HCT116 (cell line): Measurements from ENCODE around the gene NHLRC4. TPM values are rescaled to one million over a fixed set of nuclear protein-coding genes. Genes with fewer than 3 reads are reported as not detected.

ENCODE experiments used
- ATAC-seq: fragments of 200-7000 bp; cut with Tn5 transposase; 2 replicates; pipeline ENCODE4 v1.9.1; 2020; ENCODE audit warnings: mild to moderate bottlenecking, moderate library complexity
- BruUV-seq: library from RNA; stranded (reverse); fragments of 400-500 nt; replicated peaks from 2 replicates; lab custom pipeline; 2021; lab: Mats Ljungman, UMichigan
- CTCF ChIA-PET: fragments of 300-600 bp; sonication (Branson Sonifier 250); formaldehyde crosslinking; loops from one replicate; lab custom pipeline; 2021; ENCODE audit warnings: antibody characterized with exemption; lab: Charles Lee
- POLR2A ChIA-PET: fragments of 300-600, 350-600 bp; sonication (Branson Sonifier 250); formaldehyde crosslinking; loops from one replicate; lab custom pipeline; 2021; ENCODE audit warnings: antibody characterized with exemption; lab: Charles Lee
- RAD21 ChIA-PET, 2 experiments: fragments of 300-600 bp; sonication (Branson Sonifier 250); formaldehyde crosslinking; loops; one replicate each; lab custom pipeline; 2023; ENCODE audit warnings: low total read pairs in 2 of 2; ENCODE audit not compliant: uncharacterized antibody in 2 of 2, unreplicated experiment in 2 of 2, low non-redundant PET in 1 of 2; lab: Charles Lee
- DNase-seq: peaks from one replicate; pipeline ENCODE4 v3.0.0-alpha.2; 2010; ENCODE audit warnings: low read depth, low spot score
- H2AFZ ChIP-seq: fragments of 200-600 bp; shearing (Covaris generic), sonication (generic); 2 replicates; pipeline ENCODE4 v1.6.1; 2017; ENCODE audit warnings: low read depth, mixed run types, mixed read lengths, antibody characterized with exemption, low read length; ENCODE audit not compliant: poor library complexity, severe bottlenecking
- H3K27ac ChIP-seq: 2 replicates; pipeline ENCODE4 v1.5.1; 2012; ENCODE audit warnings: low read depth, low read length
- H3K27me3 ChIP-seq: fragments of 200-600 bp; sonication (generic); 2 replicates; pipeline ENCODE4 v1.6.1; 2016; ENCODE audit warnings: mixed run types, low read length, mixed read lengths; ENCODE audit not compliant: insufficient read depth
- H3K36me3 ChIP-seq, 2 experiments: fragments of 200-500 bp in 1 of 2; fragments of 200-600 bp in 1 of 2; sonication (Bioruptor generic) in 1 of 2; sonication (generic) in 1 of 2; 2 replicates each; pipeline versions ENCODE4 v1.5.1 to v1.6.1; 2014 to 2016; ENCODE audit warnings: low read length in 2 of 2, inconsistent platforms in 1 of 2, mixed read lengths in 1 of 2, mixed run types in 1 of 2; ENCODE audit not compliant: insufficient read depth in 2 of 2, control insufficient read depth in 1 of 2
- H3K4me1 ChIP-seq, 2 experiments: fragments of 200-600 bp in 1 of 2; sonication (generic) in 1 of 2; 2 replicates each; pipeline versions ENCODE4 v1.5.1 to v1.6.1; 2012 to 2017; ENCODE audit warnings: low read length in 2 of 2, inconsistent platforms in 1 of 2, mild to moderate bottlenecking in 1 of 2, mixed read lengths in 1 of 2, mixed run types in 1 of 2, moderate library complexity in 1 of 2; ENCODE audit not compliant: insufficient read depth in 2 of 2, control insufficient read depth in 1 of 2
- H3K4me2 ChIP-seq: fragments of 200-600 bp; sonication (generic); 2 replicates; pipeline ENCODE4 v1.6.1; 2017; ENCODE audit warnings: mixed run types, low read length, mixed read lengths
- H3K4me3 ChIP-seq, 2 experiments: fragments of 200-600 bp in 1 of 2; sonication (generic) in 1 of 2; replicated peaks in 1 of 2; 2 replicates each; pipeline ENCODE4 v1.5.1; 2011 to 2016; ENCODE audit warnings: low read length in 2 of 2, control low read depth in 1 of 2, low read depth in 1 of 2, mild to moderate bottlenecking in 1 of 2, mixed read lengths in 1 of 2, mixed run types in 1 of 2
- H3K79me2 ChIP-seq: fragments of 200-600 bp; sonication (generic); 2 replicates; pipeline ENCODE4 v1.6.1; 2017; ENCODE audit warnings: mild to moderate bottlenecking, mixed run types, low read length, moderate library complexity, mixed read lengths; ENCODE audit not compliant: insufficient read depth
- H3K9ac ChIP-seq: fragments of 200-600 bp; sonication (generic); 2 replicates; pipeline ENCODE4 v1.6.1; 2016; ENCODE audit warnings: low read length, mixed read lengths
- H3K9me2 ChIP-seq: fragments of 200-600 bp; sonication (generic), shearing (Covaris generic); 2 replicates; pipeline ENCODE4 v1.6.1; 2017; ENCODE audit warnings: mixed run types, mild to moderate bottlenecking, moderate library complexity; ENCODE audit not compliant: insufficient read depth
- H3K9me3 ChIP-seq, 2 experiments: fragments of 200-500 bp in 1 of 2; fragments of 200-600 bp in 1 of 2; sonication (Bioruptor generic) in 1 of 2; sonication (generic) in 1 of 2; 2 replicates each; pipeline ENCODE4 v1.6.1; 2014 to 2017; ENCODE audit warnings: low read length in 2 of 2, mixed read lengths in 2 of 2, inconsistent platforms in 1 of 2, low read depth in 1 of 2, mild to moderate bottlenecking in 1 of 2, mixed run types in 1 of 2, moderate library complexity in 1 of 2; ENCODE audit not compliant: control insufficient read depth in 1 of 2, insufficient read depth in 1 of 2
- H4K20me1 ChIP-seq: fragments of 200-600 bp; sonication (generic), shearing (Covaris generic); 2 replicates; pipeline ENCODE4 v1.6.1; 2017; ENCODE audit warnings: mixed run types, mild to moderate bottlenecking, moderate library complexity; ENCODE audit not compliant: insufficient read depth
- CBX3 ChIP-seq: IDR thresholded peaks from 2 replicates; pipeline ENCODE4 v1.6.1; 2012; ENCODE audit warnings: low read depth
- CEBPB ChIP-seq: IDR thresholded peaks from 2 replicates; pipeline ENCODE4 v1.6.1; 2012; ENCODE audit warnings: low read depth
- ELF1 ChIP-seq: IDR thresholded peaks from 2 replicates; pipeline ENCODE4 v1.6.1; 2012; ENCODE audit warnings: low read depth, borderline replicate concordance
- FOSL1 ChIP-seq: IDR thresholded peaks from 2 replicates; pipeline ENCODE4 v1.6.1; 2012; ENCODE audit warnings: low read depth
- JUND ChIP-seq: IDR thresholded peaks from 2 replicates; pipeline ENCODE4 v1.6.1; 2012
- POLR2A ChIP-seq: IDR thresholded peaks from 2 replicates; pipeline ENCODE4 v1.7.0; 2011; ENCODE audit warnings: borderline replicate concordance; ENCODE audit not compliant: insufficient read depth, insufficient read length; ENCODE audit errors: extremely low read depth
- RAD21 ChIP-seq: IDR thresholded peaks from 2 replicates; pipeline ENCODE4 v1.6.1; 2012; ENCODE audit warnings: low read depth, mild to moderate bottlenecking
- TCF7L2 ChIP-seq: IDR thresholded peaks from 2 replicates; pipeline ENCODE4 v1.7.0; 2011; ENCODE audit warnings: borderline replicate concordance, inconsistent platforms; ENCODE audit not compliant: insufficient read depth, insufficient read length; ENCODE audit errors: extremely low read depth
- intact Hi-C: fragments of 100-400 bp; cut with micrococcal nuclease; formaldehyde crosslinking; loops from 2 replicates; pipeline ENCODE4 v1.10.0; 2022
- total RNA-seq: library from RNA; stranded (reverse); gene quantifications from one replicate; pipeline ENCODE4 v1.2.1, GENCODE V29; 2021; ENCODE audit not compliant: unreplicated experiment
- TF ChIP-seq, protein P1 (sequence below), 3 experiments: fragments of 200-600 bp in 1 of 3; sonication (generic) in 1 of 3; IDR thresholded peaks in 2 of 3; conservative IDR thresholded peaks in 1 of 3; 2 replicates each; pipeline ENCODE4 v1.5.1; 2012 to 2017; ENCODE audit warnings: low read depth in 2 of 3, low read length in 2 of 3, antibody characterized with exemption in 1 of 3, borderline replicate concordance in 1 of 3, control low read depth in 1 of 3, mild to moderate bottlenecking in 1 of 3, mixed read lengths in 1 of 3, mixed run types in 1 of 3, moderate library complexity in 1 of 3; ENCODE audit not compliant: insufficient read depth in 1 of 3
- TF ChIP-seq, protein P2 (sequence below): IDR thresholded peaks from 2 replicates; pipeline ENCODE4 v1.6.1; 2012
- TF ChIP-seq, protein P3 (sequence below): IDR thresholded peaks from 2 replicates; pipeline ENCODE4 v1.6.1; 2011; ENCODE audit warnings: mild to moderate bottlenecking, low read length, moderate library complexity; ENCODE audit not compliant: insufficient replicate concordance; ENCODE audit errors: extremely low read depth

Gene NHLRC4
- total RNA-seq, 1 experiment from 2014 or later = 0.22 TPM

DNA sequence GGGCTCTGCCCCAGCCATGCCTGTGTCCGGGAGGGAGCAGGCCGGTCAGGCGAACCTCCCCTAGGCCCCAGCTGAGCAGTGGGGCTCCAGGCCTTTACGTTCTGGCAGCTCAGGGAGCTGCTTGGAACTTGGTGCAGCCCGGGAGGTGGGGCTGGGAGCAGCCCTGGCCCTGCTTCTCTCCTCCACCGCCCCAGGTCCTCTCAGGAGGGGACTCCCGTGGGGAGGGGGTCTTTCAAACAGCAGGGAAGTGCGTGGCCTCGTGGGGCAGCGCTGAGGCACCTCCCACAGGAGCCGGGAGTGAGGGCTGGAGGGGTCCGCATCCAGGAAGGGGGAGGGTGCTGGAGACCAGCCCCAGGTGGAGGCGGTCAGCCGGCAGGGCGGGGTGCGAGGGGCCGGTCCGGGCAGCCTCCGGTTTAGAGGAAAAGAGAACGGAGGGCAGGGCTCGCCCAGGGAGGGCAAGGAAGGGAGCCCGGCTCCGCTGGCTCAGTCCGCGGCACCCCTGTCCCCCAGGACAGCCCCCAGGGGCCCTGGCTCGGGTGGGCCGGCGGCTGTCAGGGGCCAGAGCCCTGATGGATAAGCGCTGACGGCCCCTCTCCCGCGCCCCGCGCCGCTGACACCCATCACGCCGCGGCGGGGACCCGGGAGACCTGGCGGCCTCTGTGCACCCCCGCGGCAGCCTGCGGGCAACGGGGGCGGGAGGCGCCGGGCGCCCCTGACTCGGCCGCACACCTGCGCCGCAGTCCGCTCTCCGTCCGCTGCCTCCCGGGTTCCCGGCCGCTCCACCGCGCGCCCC, 7.2 kb upstream of the NHLRC4 start (continued):
- TF ChIP-seq, protein P1, sequence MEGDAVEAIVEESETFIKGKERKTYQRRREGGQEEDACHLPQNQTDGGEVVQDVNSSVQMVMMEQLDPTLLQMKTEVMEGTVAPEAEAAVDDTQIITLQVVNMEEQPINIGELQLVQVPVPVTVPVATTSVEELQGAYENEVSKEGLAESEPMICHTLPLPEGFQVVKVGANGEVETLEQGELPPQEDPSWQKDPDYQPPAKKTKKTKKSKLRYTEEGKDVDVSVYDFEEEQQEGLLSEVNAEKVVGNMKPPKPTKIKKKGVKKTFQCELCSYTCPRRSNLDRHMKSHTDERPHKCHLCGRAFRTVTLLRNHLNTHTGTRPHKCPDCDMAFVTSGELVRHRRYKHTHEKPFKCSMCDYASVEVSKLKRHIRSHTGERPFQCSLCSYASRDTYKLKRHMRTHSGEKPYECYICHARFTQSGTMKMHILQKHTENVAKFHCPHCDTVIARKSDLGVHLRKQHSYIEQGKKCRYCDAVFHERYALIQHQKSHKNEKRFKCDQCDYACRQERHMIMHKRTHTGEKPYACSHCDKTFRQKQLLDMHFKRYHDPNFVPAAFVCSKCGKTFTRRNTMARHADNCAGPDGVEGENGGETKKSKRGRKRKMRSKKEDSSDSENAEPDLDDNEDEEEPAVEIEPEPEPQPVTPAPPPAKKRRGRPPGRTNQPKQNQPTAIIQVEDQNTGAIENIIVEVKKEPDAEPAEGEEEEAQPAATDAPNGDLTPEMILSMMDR (IDR thresholded peaks at IDR 0.05 in 2 of 3, conservative IDR thresholded peaks at IDR 0.05 in 1 of 3; ENCODE audit: borderline replicate concordance in 1 of 3, insufficient read depth in 1 of 3, low read depth in 2 of 3, low read length in 2 of 3) = no peak
- TF ChIP-seq FOSL1 = no peak
- TF ChIP-seq, protein P2, sequence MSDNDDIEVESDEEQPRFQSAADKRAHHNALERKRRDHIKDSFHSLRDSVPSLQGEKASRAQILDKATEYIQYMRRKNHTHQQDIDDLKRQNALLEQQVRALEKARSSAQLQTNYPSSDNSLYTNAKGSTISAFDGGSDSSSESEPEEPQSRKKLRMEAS = no peak

DNA sequence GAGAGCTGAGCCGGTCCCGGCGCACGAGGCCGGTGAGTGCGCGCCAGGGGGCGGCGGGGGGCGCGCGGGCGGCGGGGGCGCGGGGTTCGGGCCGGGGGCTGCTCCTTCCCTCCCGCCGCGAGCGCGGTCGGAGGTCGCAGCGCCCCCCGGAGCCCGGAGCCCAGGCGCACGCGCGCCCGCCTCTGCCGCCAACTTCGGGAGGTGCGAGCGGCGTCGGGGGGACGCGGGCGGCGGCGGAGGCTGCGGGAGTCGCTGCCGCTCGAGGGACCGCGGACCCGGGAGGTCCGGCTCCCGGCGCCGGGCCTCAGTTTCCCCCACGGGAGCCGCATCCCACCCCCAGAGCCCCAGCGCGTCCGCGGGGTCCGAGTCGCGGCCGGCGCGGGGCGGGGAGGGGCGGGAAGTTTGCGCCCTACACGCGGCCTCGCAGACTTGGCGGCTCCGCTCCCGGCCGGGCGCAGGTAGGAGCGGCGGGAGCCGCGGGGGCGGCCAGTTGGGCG, 6.6 kb upstream of the NHLRC4 start, which contains the start of gene PRR35:
Gene PRR35 (plus strand): TSS at position 191 of the 497 bp plus-strand sequence. CDS start 2,901 bp downstream, outside the sequence.
- Histone ChIP-seq H4K20me1 (no peaks in the 10 kb centered on the region), H2AFZ (no peak within 1 kb of the TSS), H3K36me3 (no peaks in the 10 kb centered on the region), H3K4me1 (no peaks in the 10 kb centered on the region), H3K9me3 (no peaks in the 10 kb centered on the region), H3K79me2 (no peaks in the 10 kb centered on the region), H3K9me2 (no peaks in the 10 kb centered on the region), H3K27me3 (no peaks in the 10 kb centered on the region), H3K27ac (no peak within 1 kb of the TSS), H3K4me2 (no peak within 1 kb of the TSS), H3K9ac (no peak within 1 kb of the TSS), H3K4me3 (no peak within 1 kb of the TSS)
- ChIA-PET POLR2A (no interaction called here), RAD21 (no interaction called here), CTCF (no interaction called here)
- ATAC-seq = no peak
- TF ChIP-seq, protein P3, sequence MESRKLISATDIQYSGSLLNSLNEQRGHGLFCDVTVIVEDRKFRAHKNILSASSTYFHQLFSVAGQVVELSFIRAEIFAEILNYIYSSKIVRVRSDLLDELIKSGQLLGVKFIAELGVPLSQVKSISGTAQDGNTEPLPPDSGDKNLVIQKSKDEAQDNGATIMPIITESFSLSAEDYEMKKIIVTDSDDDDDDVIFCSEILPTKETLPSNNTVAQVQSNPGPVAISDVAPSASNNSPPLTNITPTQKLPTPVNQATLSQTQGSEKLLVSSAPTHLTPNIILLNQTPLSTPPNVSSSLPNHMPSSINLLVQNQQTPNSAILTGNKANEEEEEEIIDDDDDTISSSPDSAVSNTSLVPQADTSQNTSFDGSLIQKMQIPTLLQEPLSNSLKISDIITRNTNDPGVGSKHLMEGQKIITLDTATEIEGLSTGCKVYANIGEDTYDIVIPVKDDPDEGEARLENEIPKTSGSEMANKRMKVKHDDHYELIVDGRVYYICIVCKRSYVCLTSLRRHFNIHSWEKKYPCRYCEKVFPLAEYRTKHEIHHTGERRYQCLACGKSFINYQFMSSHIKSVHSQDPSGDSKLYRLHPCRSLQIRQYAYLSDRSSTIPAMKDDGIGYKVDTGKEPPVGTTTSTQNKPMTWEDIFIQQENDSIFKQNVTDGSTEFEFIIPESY = no peak
- TF ChIP-seq JUND (no peak), POLR2A (no peak), CEBPB (no peak), RAD21 (no peak), ELF1 (no peak), TCF7L2 (no peak), CBX3 (no peak)
- TF ChIP-seq, protein P2 = no peak
- BruUV-seq = no TSS peak
- no peak for DNase-seq
- intact Hi-C loops = no loop called here
